Activated T-cell treated with anti-CD3 and anti-CD28 coated beads, Interleukin-2, amount 50 U/mL, for 4 hours (primary cell): ENCODE measurements around the gene RASL10B. TPM values are rescaled to one million over a fixed set of nuclear protein-coding genes. Genes with fewer than 3 reads are reported as not detected.

Source experiments
- ATAC-seq, 2 donors: fragments of 200-7000 bp; cut with Tn5 transposase; one replicate each; pipeline ENCODE4 v1.10.0; 2021
- DNase-seq: peaks from one replicate; pipeline ENCODE4 v3.0.0-alpha.2; 2020
- H3K27me3 Mint-ChIP-seq: one replicate; pipeline ENCODE4 v1.8.0; 2021; ENCODE audit warnings: low read depth, mixed read lengths
- H3K36me3 Mint-ChIP-seq: one replicate; pipeline ENCODE4 v1.8.0; 2022; ENCODE audit warnings: mixed read lengths; ENCODE audit not compliant: insufficient read depth
- H3K4me1 Mint-ChIP-seq: one replicate; pipeline ENCODE4 v1.8.0; 2021; ENCODE audit warnings: low read depth, mixed read lengths
- H3K4me3 Mint-ChIP-seq: one replicate; pipeline ENCODE4 v1.8.0; 2021; ENCODE audit warnings: mild to moderate bottlenecking, moderate library complexity, mixed read lengths
- H3K9me3 Mint-ChIP-seq: one replicate; pipeline ENCODE4 v1.8.0; 2021; ENCODE audit warnings: mixed read lengths
- total RNA-seq, 3 donors: library from RNA; stranded (reverse); gene quantifications; one replicate each; pipeline ENCODE4 v1.2.1, GENCODE V29; 2021

Gene RASL10B
- total RNA-seq, 3 donors from 2014 or later, result 2.6 to 4.3 (median 3.7) TPM

DNA sequence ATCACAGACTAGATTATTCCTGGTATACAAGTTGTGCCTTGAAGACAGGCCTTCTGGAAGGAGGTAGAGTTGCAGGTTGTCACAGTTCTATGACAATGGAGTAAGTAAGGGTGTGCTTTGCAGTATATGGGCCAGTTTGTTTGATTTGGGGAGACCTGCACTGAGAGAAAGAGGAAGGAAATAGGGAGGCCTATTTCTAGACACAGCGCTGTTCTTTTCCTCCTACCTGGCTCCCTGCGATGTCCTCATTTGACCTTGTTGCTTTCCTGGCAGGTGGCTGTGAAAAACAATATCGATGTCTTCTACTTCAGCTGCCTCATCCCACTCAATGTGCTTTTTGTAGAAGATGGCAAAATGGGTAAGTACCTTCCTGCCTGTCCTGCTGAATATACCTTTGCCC lies 22.5 kb upstream of the RASL10B start:
- Mint-ChIP-seq H3K27me3 (no peaks in the 10 kb centered on the region), H3K4me1 (peaks cover 47% of the 10 kb centered on the region), H3K4me3 (no peak overlapping the region), H3K36me3 (peaks cover 34% of the 10 kb centered on the region), H3K9me3 (no peaks in the 10 kb centered on the region)
- DNase-seq, result no peak
- ATAC-seq, result no peak

DNA sequence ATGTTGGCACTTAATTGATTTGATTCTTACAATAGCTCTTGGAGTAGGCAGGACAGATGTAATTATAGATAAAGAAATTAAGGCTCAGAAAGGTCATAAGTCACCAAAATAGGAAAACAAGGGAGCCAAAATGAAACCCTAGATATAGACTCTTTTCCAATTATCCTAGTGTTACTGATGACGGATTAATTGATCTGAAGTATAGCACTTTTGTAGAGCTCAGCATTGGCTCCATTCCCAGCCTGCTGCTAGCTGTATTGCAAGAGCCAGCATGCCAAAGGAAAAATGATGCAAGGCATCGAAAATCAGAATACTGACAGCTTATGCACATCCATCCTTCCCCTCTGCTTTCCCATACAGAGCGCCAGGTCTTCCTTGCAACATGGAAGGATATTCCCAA lies 21.6 kb upstream of the RASL10B start:
- no peak overlapping the region for H3K4me3 Mint-ChIP-seq
- no peaks in the 10 kb centered on the region for H3K27me3 Mint-ChIP-seq
- ATAC-seq (no peak), DNase-seq (no peak)
- no peaks in the 10 kb centered on the region for H3K9me3 Mint-ChIP-seq
- peaks cover 30% of the 10 kb centered on the region for H3K36me3 Mint-ChIP-seq
- peaks cover 42% of the 10 kb centered on the region for H3K4me1 Mint-ChIP-seq

GRCh38 chr17:35710950-35711349 lies 20.5 kb upstream of the RASL10B start:
- no peaks in the 10 kb centered on the region for H3K27me3 Mint-ChIP-seq
- H3K4me3 Mint-ChIP-seq, result no peak overlapping the region
- ATAC-seq (no peak), DNase-seq (no peak)
- no peaks in the 10 kb centered on the region for H3K9me3 Mint-ChIP-seq
- peaks cover 32% of the 10 kb centered on the region for H3K4me1 Mint-ChIP-seq
- H3K36me3 Mint-ChIP-seq, result peaks cover 21% of the 10 kb centered on the region

GRCh38 chr17:35713069-35713728 lies 18.2 kb upstream of the RASL10B start:
- peaks cover 28% of the 10 kb centered on the region for H3K36me3 Mint-ChIP-seq
- DNase-seq (no peak), ATAC-seq (no peak)
- no peak overlapping the region for H3K4me3 Mint-ChIP-seq
- no peaks in the 10 kb centered on the region for H3K9me3 Mint-ChIP-seq
- H3K4me1 Mint-ChIP-seq, result peaks cover 20% of the 10 kb centered on the region
- H3K27me3 Mint-ChIP-seq, result no peaks in the 10 kb centered on the region

- ATAC-seq (no peak), DNase-seq (no peak)
- Mint-ChIP-seq H3K9me3 (no peaks in the 10 kb centered on the region), H3K36me3 (peaks cover 29% of the 10 kb centered on the region), H3K4me1 (peaks cover 10% of the 10 kb centered on the region), H3K27me3 (no peaks in the 10 kb centered on the region), H3K4me3 (no peak overlapping the region)
Measured at GRCh38 chr17:35714988-35715387, 16.5 kb upstream of the RASL10B start.

GRCh38 chr17:35715416-35715815 lies 16.0 kb upstream of the RASL10B start:
- H3K9me3 Mint-ChIP-seq, result no peaks in the 10 kb centered on the region
- peaks cover 10% of the 10 kb centered on the region for H3K4me1 Mint-ChIP-seq
- no peak for ATAC-seq

GRCh38 chr17:35716173-35716572 lies 15.3 kb upstream of the RASL10B start:
- no peaks in the 10 kb centered on the region for H3K27me3 Mint-ChIP-seq
- H3K4me1 Mint-ChIP-seq, result peaks cover 8% of the 10 kb centered on the region
- no peak overlapping the region for H3K4me3 Mint-ChIP-seq
- H3K36me3 Mint-ChIP-seq, result peaks cover 30% of the 10 kb centered on the region
- ATAC-seq (no peak), DNase-seq (no peak)
- no peaks in the 10 kb centered on the region for H3K9me3 Mint-ChIP-seq

More at GRCh38 chr17:35715416-35715815, 16.0 kb upstream of the RASL10B start:
- DNase-seq, result no peak
- Mint-ChIP-seq H3K27me3 (no peaks in the 10 kb centered on the region), H3K4me3 (no peak overlapping the region), H3K36me3 (peaks cover 29% of the 10 kb centered on the region)

DNA sequence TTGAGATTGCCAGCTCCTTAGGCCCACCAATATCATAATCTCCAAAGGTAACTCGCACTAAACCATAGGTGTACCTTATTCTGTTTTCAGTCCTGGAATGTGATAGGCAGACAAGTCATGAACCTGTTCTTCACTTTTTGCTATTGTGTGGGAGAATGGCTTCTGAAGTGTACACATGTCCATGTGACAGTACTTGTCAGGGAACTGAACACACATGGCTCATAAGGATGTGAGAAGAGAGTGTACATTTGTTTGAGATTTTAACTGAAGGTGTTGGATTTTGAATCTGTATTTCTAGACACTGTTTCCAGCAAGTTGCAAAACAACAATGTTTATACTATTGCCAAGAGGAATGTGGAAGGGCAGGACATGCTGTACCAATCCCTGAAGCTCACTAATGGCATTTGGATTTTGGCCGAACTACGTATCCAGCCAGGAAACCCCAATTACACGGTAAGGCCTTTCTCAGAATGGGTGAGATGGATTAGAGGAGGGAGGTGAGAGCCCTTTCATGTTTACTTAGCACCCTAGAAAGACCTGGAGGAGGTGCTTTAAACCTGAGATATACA lies 14.5 kb upstream of the RASL10B start:
- ATAC-seq (no peak), DNase-seq (no peak)
- Mint-ChIP-seq H3K4me3 (no peak overlapping the region), H3K9me3 (no peaks in the 10 kb centered on the region), H3K4me1 (peaks cover 2% of the 10 kb centered on the region), H3K27me3 (no peaks in the 10 kb centered on the region), H3K36me3 (peaks cover 31% of the 10 kb centered on the region)

DNA sequence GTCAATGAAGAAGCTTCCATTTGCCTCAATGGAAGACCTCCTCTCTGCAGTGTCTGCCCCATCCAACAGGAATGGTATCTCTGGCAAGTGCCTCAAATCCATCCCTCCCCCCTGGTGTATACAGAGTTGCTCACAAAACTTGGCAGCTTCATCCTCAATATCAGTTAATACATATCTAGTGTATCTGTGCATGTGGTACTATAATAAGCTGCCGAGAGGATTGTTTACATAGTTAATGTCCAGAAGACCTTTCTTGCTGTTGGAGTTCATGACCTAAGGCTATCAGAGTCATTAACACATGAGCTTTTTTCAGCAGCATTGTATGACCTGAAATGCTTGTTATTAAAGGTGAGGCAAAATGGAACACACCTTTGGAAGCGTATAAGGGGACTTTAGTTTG lies 14.0 kb upstream of the RASL10B start:
- ATAC-seq (no peak), DNase-seq (no peak)
- H3K27me3 Mint-ChIP-seq, result no peaks in the 10 kb centered on the region
- no peak overlapping the region for H3K4me3 Mint-ChIP-seq
- H3K4me1 Mint-ChIP-seq, result no peaks in the 10 kb centered on the region
- peaks cover 31% of the 10 kb centered on the region for H3K36me3 Mint-ChIP-seq
- no peaks in the 10 kb centered on the region for H3K9me3 Mint-ChIP-seq

DNA sequence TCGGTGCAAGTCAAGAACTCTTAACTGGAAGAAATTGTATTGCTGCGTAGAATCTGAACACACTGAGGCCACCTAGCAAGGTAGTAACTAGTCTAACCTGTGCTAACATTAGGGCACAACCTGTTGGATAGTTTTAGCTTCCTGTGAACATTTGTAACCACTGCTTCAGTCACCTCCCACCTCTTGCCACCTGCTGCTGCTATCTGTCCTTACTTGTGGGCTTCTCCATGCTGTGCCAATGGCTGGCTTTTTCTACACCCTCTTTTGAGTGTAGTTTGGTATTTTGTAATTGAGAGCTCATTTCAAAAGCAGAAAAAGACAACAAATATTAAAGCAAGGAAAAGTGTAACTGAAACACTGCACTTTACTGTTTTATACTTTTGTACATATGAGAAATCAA lies 7.7 kb upstream of the RASL10B start:
- no peak overlapping the region for H3K4me3 Mint-ChIP-seq
- no peak for DNase-seq
- H3K27me3 Mint-ChIP-seq, result no peaks in the 10 kb centered on the region
- no peaks in the 10 kb centered on the region for H3K9me3 Mint-ChIP-seq
- peaks cover 55% of the 10 kb centered on the region for H3K36me3 Mint-ChIP-seq
- ATAC-seq, result no peak
- no peaks in the 10 kb centered on the region for H3K4me1 Mint-ChIP-seq

DNA sequence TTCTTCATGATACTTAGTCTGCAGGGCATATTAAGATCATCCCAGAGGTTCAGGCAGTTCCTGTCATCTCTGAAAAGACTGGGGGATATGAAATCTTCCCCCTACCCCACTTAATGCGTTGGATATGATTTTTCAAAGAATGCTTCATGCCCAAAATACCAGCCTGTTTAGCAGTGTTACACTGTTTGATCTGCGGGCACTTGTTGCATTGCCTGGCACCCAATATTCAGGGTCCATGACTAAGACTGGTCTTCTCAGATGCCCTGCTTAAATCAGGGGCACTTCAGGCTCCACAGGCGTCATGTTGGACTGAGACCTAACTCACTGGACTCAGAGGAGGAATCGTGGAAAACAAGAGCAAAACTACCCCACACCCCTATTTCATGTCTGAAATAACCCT lies 6.4 kb upstream of the RASL10B start:
- peaks cover 4% of the 10 kb centered on the region for H3K4me1 Mint-ChIP-seq
- ATAC-seq (no peak), DNase-seq (no peak)
- H3K36me3 Mint-ChIP-seq, result peaks cover 48% of the 10 kb centered on the region
- H3K4me3 Mint-ChIP-seq, result no peak overlapping the region
- no peaks in the 10 kb centered on the region for H3K9me3 Mint-ChIP-seq
- no peaks in the 10 kb centered on the region for H3K27me3 Mint-ChIP-seq

DNA sequence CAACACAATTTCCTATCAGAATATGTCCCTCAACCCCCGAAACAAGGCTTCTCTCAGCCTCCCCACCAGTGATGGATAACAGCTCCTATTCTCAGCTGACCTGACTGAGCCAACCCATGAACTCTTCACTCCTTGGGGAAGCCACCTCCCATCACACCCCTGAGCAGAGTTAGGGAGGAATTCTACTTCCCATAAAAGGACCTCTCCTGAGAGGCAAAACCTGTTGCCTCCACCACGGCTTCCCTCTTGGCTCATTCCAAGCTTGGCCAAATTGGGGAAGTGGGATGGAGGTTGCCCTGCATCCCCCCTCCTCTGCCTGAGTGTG lies 5.7 kb upstream of the RASL10B start:
- ATAC-seq, result no peak

GRCh38 chr17:35726127-35726952 lies 5.1 kb upstream of the RASL10B start:
- Mint-ChIP-seq H3K9me3 (no peaks in the 10 kb centered on the region), H3K4me3 (no peak overlapping the region), H3K36me3 (peaks cover 44% of the 10 kb centered on the region), H3K4me1 (peaks cover 17% of the 10 kb centered on the region), H3K27me3 (no peaks in the 10 kb centered on the region)
- no peak for DNase-seq
- ATAC-seq, result no peak

More for the DNA sequence above, 5.7 kb upstream of the RASL10B start:
- Mint-ChIP-seq H3K4me3 (no peak overlapping the region), H3K9me3 (no peaks in the 10 kb centered on the region), H3K4me1 (peaks cover 11% of the 10 kb centered on the region), H3K27me3 (no peaks in the 10 kb centered on the region), H3K36me3 (peaks cover 47% of the 10 kb centered on the region)
- no peak for DNase-seq

DNA sequence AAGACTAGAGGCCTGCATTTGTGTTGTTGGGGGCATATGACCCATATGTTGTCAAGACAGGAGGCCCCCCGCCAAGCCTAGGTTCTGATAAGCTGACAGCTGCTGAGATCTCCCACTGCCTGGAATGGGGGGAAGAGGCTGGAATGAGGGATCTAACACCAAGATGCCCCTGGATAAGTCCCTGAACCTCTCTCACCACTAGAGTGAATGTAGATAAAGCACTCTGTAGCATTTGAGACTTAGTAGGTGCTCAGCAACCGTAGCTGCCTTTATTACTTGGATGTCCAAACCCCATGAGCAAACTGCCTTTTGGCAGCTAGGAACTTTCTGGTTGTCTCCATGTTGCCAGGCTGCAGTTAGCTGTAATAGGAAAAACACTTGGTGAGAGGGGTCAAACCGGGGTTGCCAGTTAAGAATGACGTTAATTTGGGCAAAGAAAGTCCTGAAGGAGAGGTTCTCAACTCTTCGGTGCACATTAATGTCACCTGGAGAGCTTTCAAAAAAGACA lies 4.4 kb upstream of the RASL10B start:
- Mint-ChIP-seq H3K4me3 (no peak overlapping the region), H3K9me3 (no peaks in the 10 kb centered on the region), H3K27me3 (no peaks in the 10 kb centered on the region), H3K4me1 (peaks cover 17% of the 10 kb centered on the region), H3K36me3 (peaks cover 43% of the 10 kb centered on the region)
- ATAC-seq, result no peak
- DNase-seq, result no peak

GRCh38 chr17:35727635-35728034 lies 3.8 kb upstream of the RASL10B start:
- H3K4me1 Mint-ChIP-seq, result peaks cover 17% of the 10 kb centered on the region
- no peaks in the 10 kb centered on the region for H3K9me3 Mint-ChIP-seq
- H3K4me3 Mint-ChIP-seq, result no peak overlapping the region
- DNase-seq, result no peak
- no peaks in the 10 kb centered on the region for H3K27me3 Mint-ChIP-seq
- no peak for ATAC-seq
- H3K36me3 Mint-ChIP-seq, result peaks cover 43% of the 10 kb centered on the region
